DND-41 (cell line): ENCODE results near the gene DUOX2.

ENCODE experiments used
- ATAC-seq: fragments of 200-7000 bp; cut with Tn5 transposase; 3 replicates; pipeline ENCODE4 v1.9.1; 2021; ENCODE audit warnings: low read depth; ENCODE audit not compliant: insufficient read depth
- DNase-seq: peaks from one replicate; pipeline ENCODE4 v3.0.0-alpha.2; 2020
- H2AFZ ChIP-seq: 2 replicates; pipeline ENCODE4 v1.6.0; 2012; ENCODE audit warnings: low read depth, low read length
- H3K27ac ChIP-seq: 2 replicates; pipeline ENCODE4 v1.5.1; 2012; ENCODE audit warnings: low read length, inconsistent platforms
- H3K27me3 ChIP-seq: fragments of 200-600 bp; sonication (generic); 2 replicates; pipeline ENCODE4 v1.6.0; 2012; ENCODE audit warnings: low read length, mild to moderate bottlenecking, inconsistent platforms; ENCODE audit not compliant: insufficient read depth, poor library complexity
- H3K36me3 ChIP-seq: 2 replicates; pipeline ENCODE4 v1.5.1; 2012; ENCODE audit warnings: low read length, inconsistent platforms; ENCODE audit not compliant: insufficient read depth
- H3K4me1 ChIP-seq: 2 replicates; pipeline ENCODE4 v1.5.1; 2012; ENCODE audit warnings: mild to moderate bottlenecking, low read length; ENCODE audit not compliant: insufficient read depth
- H3K4me2 ChIP-seq: 2 replicates; pipeline ENCODE4 v1.6.0; 2012; ENCODE audit warnings: mild to moderate bottlenecking, moderate library complexity, low read length, inconsistent platforms; ENCODE audit not compliant: insufficient read depth
- H3K4me3 ChIP-seq, 2 experiments: fragments of 200-600 bp in 1 of 2; shearing (Covaris generic) in 1 of 2; 2 replicates each; pipeline ENCODE4 v1.5.1; 2012 to 2016; ENCODE audit warnings: inconsistent platforms in 2 of 2, low read length in 2 of 2, mild to moderate bottlenecking in 2 of 2, low read depth in 1 of 2, moderate library complexity in 1 of 2
- H3K79me2 ChIP-seq: 2 replicates; pipeline ENCODE4 v1.6.0; 2012; ENCODE audit warnings: low read length, inconsistent platforms; ENCODE audit not compliant: insufficient read depth
- H3K9ac ChIP-seq: 2 replicates; pipeline ENCODE4 v1.6.0; 2012; ENCODE audit warnings: low read depth, mild to moderate bottlenecking, inconsistent platforms, low read length, moderate library complexity
- H3K9me3 ChIP-seq: 2 replicates; pipeline ENCODE4 v1.5.1; 2012; ENCODE audit warnings: low read length, moderate library complexity, mild to moderate bottlenecking, inconsistent platforms; ENCODE audit not compliant: insufficient read depth, severe bottlenecking
- H4K20me1 ChIP-seq: 2 replicates; pipeline ENCODE4 v1.6.0; 2012; ENCODE audit warnings: low read length; ENCODE audit not compliant: insufficient read depth
- CTCF ChIP-seq: IDR thresholded peaks from 2 replicates; pipeline ENCODE4 v1.5.1; 2012; ENCODE audit warnings: borderline replicate concordance, low read length, moderate library complexity, mild to moderate bottlenecking; ENCODE audit not compliant: poor library complexity, severe bottlenecking; ENCODE audit errors: extremely low read depth
- EZH2 ChIP-seq: IDR thresholded peaks from 3 replicates; pipeline ENCODE4 v1.6.1; 2012; ENCODE audit warnings: borderline replicate concordance, low read depth, mild to moderate bottlenecking, moderate library complexity, low read length, inconsistent platforms; ENCODE audit not compliant: severe bottlenecking

The DUOX2 gene

GRCh38 chr15:45100884-45101625 is 12.9 kb downstream of the DUOX2 start:
- H3K27me3 ChIP-seq, result peaks cover 4% of the 10 kb centered on the region
- no peaks in the 10 kb centered on the region for H3K79me2 ChIP-seq
- H2AFZ ChIP-seq, result no peak overlapping the region
- H3K4me3 ChIP-seq, result no peak overlapping the region
- ATAC-seq, result no peak
- no peak overlapping the region for H3K9ac ChIP-seq
- H3K36me3 ChIP-seq, result no peaks in the 10 kb centered on the region
- no peak for TF ChIP-seq CTCF
- TF ChIP-seq EZH2, result no peak
- no peak overlapping the region for H3K27ac ChIP-seq
- no peaks in the 10 kb centered on the region for H3K4me1 ChIP-seq
- H3K4me2 ChIP-seq, result no peak overlapping the region
- DNase-seq, result no peak
- no peaks in the 10 kb centered on the region for H3K9me3 ChIP-seq
- no peaks in the 10 kb centered on the region for H4K20me1 ChIP-seq

- Histone ChIP-seq H3K4me3 (no peak overlapping the region), H3K4me2 (no peak overlapping the region), H3K4me1 (no peaks in the 10 kb centered on the region), H3K9ac (no peak overlapping the region), H2AFZ (no peak overlapping the region), H3K36me3 (no peaks in the 10 kb centered on the region), H3K9me3 (no peaks in the 10 kb centered on the region), H3K27ac (no peak overlapping the region), H3K27me3 (peaks cover 4% of the 10 kb centered on the region), H3K79me2 (no peaks in the 10 kb centered on the region), H4K20me1 (no peaks in the 10 kb centered on the region)
- ATAC-seq, result no peak
- DNase-seq, result no peak
- TF ChIP-seq EZH2, result no peak
- TF ChIP-seq CTCF, result no peak
Measured at GRCh38 chr15:45099549-45100165, 14.3 kb downstream of the DUOX2 start.

GRCh38 chr15:45097466-45097865 is 16.5 kb downstream of the DUOX2 start:
- Histone ChIP-seq H3K4me1 (no peaks in the 10 kb centered on the region), H3K79me2 (no peaks in the 10 kb centered on the region), H3K27ac (no peak overlapping the region), H3K9me3 (no peaks in the 10 kb centered on the region), H3K27me3 (no peaks in the 10 kb centered on the region), H3K36me3 (no peaks in the 10 kb centered on the region), H2AFZ (no peak overlapping the region), H3K9ac (no peak overlapping the region), H3K4me3 (no peak overlapping the region), H4K20me1 (no peaks in the 10 kb centered on the region), H3K4me2 (no peak overlapping the region)
- TF ChIP-seq EZH2 (no peak), CTCF (no peak)
- DNase-seq (no peak), ATAC-seq (no peak)
